Measurements from ENCODE around the gene PLVAP. TPM values are rescaled to one million over a fixed set of nuclear protein-coding genes. Genes with fewer than 3 reads are reported as not detected.
A peak's percentile ranks its signal among the peaks of the same experiment; 100 is the strongest.

The PLVAP gene
- total and polyA plus RNA-seq, 9 of the 15 experiments (the other 6 are each of a cell fraction or from before 2014, with no cell fraction given): 0.09 to 0.84 (median 0.51) TPM; not detected in 4

GRCh38 chr19:17420475-17420924, 43.4 kb upstream of the PLVAP start (continued):
- TF ChIP-seq DACH1 (IDR thresholded peaks at IDR 0.05; ENCODE audit: partially characterized antibody) (no peak), DNMT1 (IDR thresholded peaks at IDR 0.05) (no peak), CTCF (IDR thresholded peaks at IDR 0.05 in 2 of 3, conservative IDR thresholded peaks at IDR 0.05 in 1 of 3; ENCODE audit: insufficient read depth in 2 of 3, low read depth in 1 of 3, low read length in 3 of 3) (peak in 1 of 3 experiments; percentile 26; a peak in 2 of 6 replicates), SMAD1 (IDR thresholded peaks at IDR 0.05; ENCODE audit: low read depth, low read length, partially characterized antibody) (no peak), EGR1 (conservative IDR thresholded peaks at IDR 0.05) (no peak), CBX2 (IDR thresholded peaks at IDR 0.05; ENCODE audit: insufficient read depth, low read length, poor library complexity, severe bottlenecking) (no peak), VEZF1 (CRISPR knock-in tag; IDR thresholded peaks at IDR 0.05) (no peak), NCOA6 (IDR thresholded peaks at IDR 0.05) (no peak), SNAPC5 (CRISPR knock-in tag; IDR thresholded peaks at IDR 0.05) (no peak), L3MBTL2 (IDR thresholded peaks at IDR 0.05) (peak; percentile 32; the same call in 1 of the 2 replicates), ZNF174 (CRISPR knock-in tag; IDR thresholded peaks at IDR 0.05) (no peak), CSDE1 (IDR thresholded peaks at IDR 0.05) (no peak), RBM22 (IDR thresholded peaks at IDR 0.05; ENCODE audit: low read depth, low read length, poor library complexity, severe bottlenecking) (no peak), ZNF431 (CRISPR knock-in tag; IDR thresholded peaks at IDR 0.05) (no peak), SMAD2 (IDR thresholded peaks at IDR 0.05; ENCODE audit: low read depth, low read length) (no peak), ZNF23 (CRISPR knock-in tag; IDR thresholded peaks at IDR 0.05) (no peak), MAZ (CRISPR knock-in tag; conservative IDR thresholded peaks at IDR 0.05 in 1 of 2, IDR thresholded peaks at IDR 0.05 in 1 of 2) (no peak), FUS (optimal IDR thresholded peaks at IDR 0.05; ENCODE audit: low read depth, low read length) (no peak), XRCC4 (IDR thresholded peaks at IDR 0.05; ENCODE audit: extremely low read depth, insufficient read depth, insufficient read length) (no peak), TRIM24 (IDR thresholded peaks at IDR 0.05) (no peak), ZNF707 (CRISPR knock-in tag; conservative IDR thresholded peaks at IDR 0.05) (no peak), ZBTB5 (IDR thresholded peaks at IDR 0.05) (no peak), ZBTB34 (CRISPR knock-in tag; IDR thresholded peaks at IDR 0.05) (no peak), ATF1 (CRISPR knock-in tag; IDR thresholded peaks at IDR 0.05) (no peak), ATF1 (tag; IDR thresholded peaks at IDR 0.05) (no peak)

All from K562 (cell line).